Measurements from ENCODE around the gene SORCS2.

DNA sequence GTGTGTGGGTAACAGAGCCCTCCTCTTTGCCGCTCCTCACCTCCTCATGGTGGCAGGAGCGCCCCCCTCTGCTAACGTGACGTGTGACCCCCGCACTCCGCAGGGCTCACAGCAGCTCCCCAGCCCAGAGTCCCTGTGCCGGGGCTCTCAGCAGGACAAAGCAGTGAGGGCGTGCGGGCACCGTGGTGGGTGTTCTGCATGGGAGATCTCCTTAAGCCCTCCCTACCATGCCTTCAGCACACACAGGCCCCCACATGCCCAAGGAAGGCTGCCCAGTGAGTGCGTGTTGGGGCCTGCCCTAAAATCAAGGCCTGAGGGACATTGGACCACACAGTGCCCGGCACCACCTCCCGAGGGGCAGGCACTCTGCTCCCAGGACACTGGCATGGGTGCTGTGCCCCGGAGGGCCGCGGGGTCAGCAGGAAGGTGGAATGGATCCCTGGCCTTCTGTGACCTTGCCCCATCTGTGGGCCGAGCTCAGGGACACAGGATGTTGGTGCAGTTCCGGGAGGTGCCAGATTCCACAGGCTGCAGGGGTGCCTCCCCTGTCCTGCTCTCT lies 232.3 kb downstream of the SORCS2 start:
- TF ChIP-seq, protein P1, sequence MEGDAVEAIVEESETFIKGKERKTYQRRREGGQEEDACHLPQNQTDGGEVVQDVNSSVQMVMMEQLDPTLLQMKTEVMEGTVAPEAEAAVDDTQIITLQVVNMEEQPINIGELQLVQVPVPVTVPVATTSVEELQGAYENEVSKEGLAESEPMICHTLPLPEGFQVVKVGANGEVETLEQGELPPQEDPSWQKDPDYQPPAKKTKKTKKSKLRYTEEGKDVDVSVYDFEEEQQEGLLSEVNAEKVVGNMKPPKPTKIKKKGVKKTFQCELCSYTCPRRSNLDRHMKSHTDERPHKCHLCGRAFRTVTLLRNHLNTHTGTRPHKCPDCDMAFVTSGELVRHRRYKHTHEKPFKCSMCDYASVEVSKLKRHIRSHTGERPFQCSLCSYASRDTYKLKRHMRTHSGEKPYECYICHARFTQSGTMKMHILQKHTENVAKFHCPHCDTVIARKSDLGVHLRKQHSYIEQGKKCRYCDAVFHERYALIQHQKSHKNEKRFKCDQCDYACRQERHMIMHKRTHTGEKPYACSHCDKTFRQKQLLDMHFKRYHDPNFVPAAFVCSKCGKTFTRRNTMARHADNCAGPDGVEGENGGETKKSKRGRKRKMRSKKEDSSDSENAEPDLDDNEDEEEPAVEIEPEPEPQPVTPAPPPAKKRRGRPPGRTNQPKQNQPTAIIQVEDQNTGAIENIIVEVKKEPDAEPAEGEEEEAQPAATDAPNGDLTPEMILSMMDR (IDR thresholded peaks at IDR 0.05; ENCODE audit: low read depth, low read length, poor library complexity, severe bottlenecking): no peak
- TF ChIP-seq EZH2phosphoT487 (IDR thresholded peaks at IDR 0.05; ENCODE audit: borderline replicate concordance, low read length): no peak

Data from DOHH2 (cell line).